ENCODE measurements around the gene TBX15.

TBX15 gene

GRCh38 chr1:119001181-119002027, 13.3 kb upstream of the TBX15 start:
- no peak for DNase-seq

GRCh38 chr1:119000371-119001180, 12.4 kb upstream of the TBX15 start:
- DNase-seq, result no peak

GRCh38 chr1:118999348-119000071, 11.4 kb upstream of the TBX15 start:
- no peak for DNase-seq

GRCh38 chr1:118998171-118998570, 10.0 kb upstream of the TBX15 start:
- no peak for DNase-seq

- DNase-seq, result no peak
Measured at GRCh38 chr1:118997225-118997624, 9.1 kb upstream of the TBX15 start.

GRCh38 chr1:118995312-118996016, 7.3 kb upstream of the TBX15 start:
- no peak for DNase-seq

GRCh38 chr1:118993700-118994026, 5.5 kb upstream of the TBX15 start:
- DNase-seq, result no peak

GRCh38 chr1:118992868-118993699, 4.9 kb upstream of the TBX15 start:
- no peak for DNase-seq

GRCh38 chr1:118992237-118992825, 4.2 kb upstream of the TBX15 start:
- DNase-seq, result no peak

GRCh38 chr1:118991448-118991847, 3.3 kb upstream of the TBX15 start:
- DNase-seq, result no peak

- DNase-seq, result no peak
Measured at GRCh38 chr1:118990513-118991152, 2.5 kb upstream of the TBX15 start.

GRCh38 chr1:118989878-118990378, 1.8 kb upstream of the TBX15 start:
- no peak for DNase-seq

- no peak for DNase-seq
Measured at GRCh38 chr1:118989006-118989815, 1.1 kb upstream of the TBX15 start.

- no peak for DNase-seq
Measured at GRCh38 chr1:118987468-118988185, 516 bp downstream of the TBX15 start.

- DNase-seq, result no peak
Measured at GRCh38 chr1:118986555-118987467, 1.3 kb downstream of the TBX15 start.

- no peak for DNase-seq
Measured at GRCh38 chr1:118985640-118986554, 2.2 kb downstream of the TBX15 start.

Measured in SW 1271 (cell line).